Tibial nerve (tissue), 4 donors: Measurements from ENCODE around the gene TMEM258. TPM values are rescaled to one million over a fixed set of nuclear protein-coding genes. Genes with fewer than 3 reads are reported as not detected.

Experiments used
- DNase-seq, 2 donors: peaks; one replicate each; pipeline ENCODE4 v3.0.0-alpha.2; 2019; ENCODE audit warnings: low spot score in 2 of 2
- H3K27ac ChIP-seq, 4 donors: fragments of 200-600 bp; sonication (generic) in 3 of 4; one replicate each; pipeline ENCODE4 v1.5.1; 2017 to 2019; ENCODE audit warnings: mild to moderate bottlenecking in 1 of 4
- H3K27me3 ChIP-seq, 2 donors: fragments of 200-600 bp; sonication (generic) in 1 of 2; one replicate each; pipeline versions ENCODE4 v1.5.1 to v1.6.0; 2017 to 2019
- H3K36me3 ChIP-seq, 3 donors: fragments of 200-600 bp; sonication (generic); one replicate each; pipeline ENCODE4 v1.5.1; 2018 to 2019
- H3K4me1 ChIP-seq, 4 donors: fragments of 200-600 bp; sonication (generic) in 3 of 4; one replicate each; pipeline ENCODE4 v1.5.1; 2017 to 2019
- H3K4me3 ChIP-seq, 4 donors: fragments of 200-600 bp; sonication (generic) in 3 of 4; one replicate each; pipeline ENCODE4 v1.5.1; 2017 to 2019; ENCODE audit warnings: mild to moderate bottlenecking in 1 of 4, moderate library complexity in 1 of 4
- H3K9me3 ChIP-seq, 4 donors: fragments of 200-600 bp; sonication (generic) in 3 of 4; one replicate each; pipeline ENCODE4 v1.5.1; 2017 to 2019
- CTCF ChIP-seq, 5 experiments: fragments of 200-600 bp in 3 of 5; fragments of 450-650 bp in 2 of 5; sonication (generic) in 3 of 5; IDR thresholded peaks; one replicate each; pipeline ENCODE4 v1.5.1; 2016 to 2019; ENCODE audit warnings: antibody characterized with exemption in 5 of 5, mild to moderate bottlenecking in 3 of 5, moderate library complexity in 2 of 5
- EP300 ChIP-seq, 2 donors: sonication (generic); formaldehyde crosslinking; IDR thresholded peaks; one replicate each; pipeline ENCODE4 v1.6.1; 2017; ENCODE audit warnings: antibody characterized with exemption in 2 of 2, mild to moderate bottlenecking in 1 of 2
- POLR2A ChIP-seq, 2 donors: fragments of 450-650 bp; IDR thresholded peaks; one replicate each; pipeline ENCODE4 v1.6.1; 2017; ENCODE audit warnings: antibody characterized with exemption in 2 of 2, mild to moderate bottlenecking in 2 of 2, moderate library complexity in 2 of 2
- WGBS, 2 donors: methylation state at CpG; one replicate each; pipeline ENCODE4 v1.1.5; 2018; 5-methylcytosine and 5-hydroxymethylcytosine counted together
- total RNA-seq, 4 donors: library from RNA; depleted of rRNA; stranded (reverse); fragments of >200 nt; gene quantifications; one replicate each; pipeline ENCODE4 v1.1.0, GENCODE V29; 2016

TMEM258 gene
- total RNA-seq, 4 donors from 2014 or later, result 21.9 to 56.7 (median 45.2) TPM

- WGBS, 2 donors, result 18 to 22% methylated on average over 19 to 23 of the region's 23 CpGs
- Histone ChIP-seq H3K4me3 (peak overlapping the region; percentile 37 to 72 (median 61)), H3K9me3 (no peaks in the 10 kb centered on the region), H3K4me1 (peaks cover 0 to 54% (median 26%) of the 10 kb centered on the region in 4 donors), H3K27ac (peak overlapping the region; percentile 46 to 90 (median 82)), H3K36me3 (no peaks in the 10 kb centered on the region), H3K27me3 (no peaks in the 10 kb centered on the region)
- no peak for TF ChIP-seq POLR2A (IDR thresholded peaks at IDR 0.05)
- no peak for TF ChIP-seq EP300 (IDR thresholded peaks at IDR 0.05)
- TF ChIP-seq CTCF (IDR thresholded peaks at IDR 0.05), result no peak
- peak in 1 of 2 donors; percentile 31 for DNase-seq
These were observed 34.7 kb upstream of the TMEM258 start for GRCh38 chr11:61826930-61827570.

GRCh38 chr11:61820174-61820573 lies 27.8 kb upstream of the TMEM258 start:
- Histone ChIP-seq H3K27me3 (no peaks in the 10 kb centered on the region), H3K4me3 (no peak overlapping the region), H3K36me3 (no peaks in the 10 kb centered on the region), H3K4me1 (peaks cover 0 to 9% (median 0%) of the 10 kb centered on the region in 4 donors), H3K9me3 (no peaks in the 10 kb centered on the region), H3K27ac (no peak overlapping the region)
- TF ChIP-seq POLR2A (IDR thresholded peaks at IDR 0.05) (no peak), CTCF (IDR thresholded peaks at IDR 0.05) (no peak), EP300 (IDR thresholded peaks at IDR 0.05) (no peak)
- WGBS, 2 donors, result 84 to 94% methylated on average over 2 of the region's 2 CpGs
- DNase-seq, result no peak

GRCh38 chr11:61817471-61818202 lies 25.2 kb upstream of the TMEM258 start:
- WGBS, 2 donors, result 49 to 59% methylated on average over 6 of the region's 6 CpGs

GRCh38 chr11:61816736-61817455 lies 24.5 kb upstream of the TMEM258 start, which contains the start of gene FADS1:
Gene FADS1 (minus strand): TSS chr11:61817003. CDS start chr11:61816929, 74 bp downstream.
- 1% methylated on average over 28 to 42 of the region's 73 CpGs for WGBS, 2 donors
- peak within 1 kb of the TSS; percentile 79 to 87 (median 82) for H3K4me3 ChIP-seq
- TF ChIP-seq POLR2A (IDR thresholded peaks at IDR 0.05), result peak; percentile 75 to 79
- peak; percentile 43 to 75 (median 68) for TF ChIP-seq CTCF (IDR thresholded peaks at IDR 0.05)
- peak; percentile 55 to 88 for TF ChIP-seq EP300 (IDR thresholded peaks at IDR 0.05)
- H3K36me3 ChIP-seq, result peaks cover 0 to 12% (median 0%) of the 10 kb centered on the region in 3 donors
- no peaks in the 10 kb centered on the region for H3K9me3 ChIP-seq
- H3K4me1 ChIP-seq, result peaks cover 0 to 15% (median 0%) of the 10 kb centered on the region in 4 donors
- DNase-seq, result peak; percentile 70 to 83
- peak within 1 kb of the TSS; percentile 96 to 99 (median 98) for H3K27ac ChIP-seq
- no peaks in the 10 kb centered on the region for H3K27me3 ChIP-seq

More at GRCh38 chr11:61817471-61818202, 25.2 kb upstream of the TMEM258 start:
- H3K4me3 ChIP-seq, result peak overlapping the region; percentile 79 to 87 (median 82)
- H3K27ac ChIP-seq, result peak overlapping the region; percentile 96 to 99 (median 98)
- no peaks in the 10 kb centered on the region for H3K9me3 ChIP-seq
- TF ChIP-seq EP300 (IDR thresholded peaks at IDR 0.05), result no peak
- DNase-seq, result no peak
- peaks cover 0 to 15% (median 0%) of the 10 kb centered on the region in 4 donors for H3K4me1 ChIP-seq
- H3K27me3 ChIP-seq, result no peaks in the 10 kb centered on the region
- peaks cover 0 to 5% (median 0%) of the 10 kb centered on the region in 3 donors for H3K36me3 ChIP-seq
